ENCODE results near the gene CC2D1A. TPM values are rescaled to one million over a fixed set of nuclear protein-coding genes. Genes with fewer than 3 reads are reported as not detected.

Gene CC2D1A
- total RNA-seq, 2 donors from 2014 or later: 40.9 to 64.8 TPM

- no peak for TF ChIP-seq POLR2AphosphoS5 (IDR thresholded peaks at IDR 0.05)
- TF ChIP-seq POLR2A (IDR thresholded peaks at IDR 0.05): no peak
- TF ChIP-seq CTCF (IDR thresholded peaks at IDR 0.05): no peak
- WGBS: 84% methylated on average over 4 of the region's 4 CpGs
- no peaks in the 10 kb centered on the region for H3K4me1 ChIP-seq (replicated peaks)
- no peaks in the 10 kb centered on the region for H3K36me3 ChIP-seq
- intact Hi-C loops (cut with DNase I): no loop called here
- H3K27ac ChIP-seq: no peak overlapping the region
- no peak overlapping the region for H3K4me3 ChIP-seq
- no peak for DNase-seq (ENCODE audit: low spot score)
- no peaks in the 10 kb centered on the region for H3K27me3 ChIP-seq (replicated peaks; ENCODE audit: insufficient read depth)
- no peaks in the 10 kb centered on the region for H3K9me3 ChIP-seq
These were observed 2.9 kb upstream of the CC2D1A start for GRCh38 chr19:13902993-13903555.

- intact Hi-C loops (cut with DNase I): no loop called here
- H3K27me3 ChIP-seq (replicated peaks; ENCODE audit: insufficient read depth): no peaks in the 10 kb centered on the region
- H3K9me3 ChIP-seq: no peaks in the 10 kb centered on the region
- H3K4me1 ChIP-seq (replicated peaks): no peaks in the 10 kb centered on the region
- peak overlapping the region; percentile 85 to 94 for H3K4me3 ChIP-seq
- DNase-seq (ENCODE audit: low spot score): no peak
- peaks cover 0 to 2% of the 10 kb centered on the region in 2 donors for H3K36me3 ChIP-seq
- H3K27ac ChIP-seq: peak overlapping the region; percentile 80 to 82
- no peak for TF ChIP-seq POLR2A (IDR thresholded peaks at IDR 0.05)
- no peak for TF ChIP-seq POLR2AphosphoS5 (IDR thresholded peaks at IDR 0.05)
- TF ChIP-seq CTCF (IDR thresholded peaks at IDR 0.05): no peak
- WGBS: 1% methylated on average over 13 of the region's 13 CpGs
These were observed 512 bp downstream of the CC2D1A start for GRCh38 chr19:13906521-13906904.

GRCh38 chr19:13906910-13907309 lies 909 bp downstream of the CC2D1A start:
- H3K36me3 ChIP-seq: peaks cover 0 to 2% of the 10 kb centered on the region in 2 donors
- H3K27ac ChIP-seq: no peak overlapping the region
- DNase-seq (ENCODE audit: low spot score): no peak
- TF ChIP-seq POLR2AphosphoS5 (IDR thresholded peaks at IDR 0.05): no peak
- TF ChIP-seq POLR2A (IDR thresholded peaks at IDR 0.05): no peak
- no peak for TF ChIP-seq CTCF (IDR thresholded peaks at IDR 0.05)
- WGBS: 87% methylated on average over 5 of the region's 5 CpGs
- no peaks in the 10 kb centered on the region for H3K9me3 ChIP-seq
- no peaks in the 10 kb centered on the region for H3K4me1 ChIP-seq (replicated peaks)
- intact Hi-C loops (cut with DNase I): no loop called here
- H3K27me3 ChIP-seq (replicated peaks; ENCODE audit: insufficient read depth): no peaks in the 10 kb centered on the region
- peak overlapping the region; percentile 85 to 94 for H3K4me3 ChIP-seq

- TF ChIP-seq CTCF (IDR thresholded peaks at IDR 0.05): no peak
- no peak for TF ChIP-seq POLR2AphosphoS5 (IDR thresholded peaks at IDR 0.05)
- Histone ChIP-seq H3K36me3 (peaks cover 0 to 2% of the 10 kb centered on the region in 2 donors), H3K27me3 (replicated peaks; ENCODE audit: insufficient read depth) (no peaks in the 10 kb centered on the region), H3K9me3 (no peaks in the 10 kb centered on the region), H3K4me3 (no peak overlapping the region), H3K27ac (no peak overlapping the region), H3K4me1 (replicated peaks) (no peaks in the 10 kb centered on the region)
- DNase-seq (ENCODE audit: low spot score): no peak
- WGBS: 90% methylated on average over 8 of the region's 8 CpGs
- intact Hi-C loops (cut with DNase I): no loop called here
These were observed 2.7 kb downstream of the CC2D1A start for GRCh38 chr19:13908674-13909073.

GRCh38 chr19:13909430-13909829 lies 3.4 kb downstream of the CC2D1A start:
- Histone ChIP-seq H3K27ac (no peak overlapping the region), H3K4me3 (no peak overlapping the region), H3K27me3 (replicated peaks; ENCODE audit: insufficient read depth) (no peaks in the 10 kb centered on the region), H3K9me3 (no peaks in the 10 kb centered on the region), H3K36me3 (peaks cover 0 to 2% of the 10 kb centered on the region in 2 donors), H3K4me1 (replicated peaks) (no peaks in the 10 kb centered on the region)
- WGBS: 100% methylated on average over 2 of the region's 2 CpGs
- DNase-seq (ENCODE audit: low spot score): no peak
- intact Hi-C loops (cut with DNase I): no loop called here
- no peak for TF ChIP-seq POLR2AphosphoS5 (IDR thresholded peaks at IDR 0.05)
- TF ChIP-seq CTCF (IDR thresholded peaks at IDR 0.05): no peak
- TF ChIP-seq POLR2A (IDR thresholded peaks at IDR 0.05): no peak

All from prostate gland (tissue), 2 donors.